ENCODE data around the gene GLA.
A peak's percentile ranks its signal among the peaks of the same experiment; 100 is the strongest.

Gene GLA

DNA sequence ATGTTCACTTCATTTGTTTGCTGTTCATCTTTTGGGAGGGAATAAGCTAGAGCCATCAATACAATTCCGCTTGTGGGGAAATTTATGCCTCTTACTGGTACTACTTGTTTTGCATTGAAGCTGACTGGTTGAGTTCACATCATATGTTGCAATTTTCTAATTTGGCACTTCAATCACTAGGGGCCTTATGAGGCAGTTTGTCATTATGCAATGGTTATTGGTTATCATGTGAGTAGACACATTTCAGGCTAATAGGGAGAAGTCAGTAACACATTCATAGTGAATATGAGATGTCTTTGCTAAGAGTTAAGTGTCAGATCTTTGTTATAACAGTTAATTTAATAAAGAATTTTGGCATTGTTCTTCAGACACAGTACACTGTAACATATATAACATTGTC lies 11.9 kb downstream of the GLA start:
- no peak for DNase-seq

DNA sequence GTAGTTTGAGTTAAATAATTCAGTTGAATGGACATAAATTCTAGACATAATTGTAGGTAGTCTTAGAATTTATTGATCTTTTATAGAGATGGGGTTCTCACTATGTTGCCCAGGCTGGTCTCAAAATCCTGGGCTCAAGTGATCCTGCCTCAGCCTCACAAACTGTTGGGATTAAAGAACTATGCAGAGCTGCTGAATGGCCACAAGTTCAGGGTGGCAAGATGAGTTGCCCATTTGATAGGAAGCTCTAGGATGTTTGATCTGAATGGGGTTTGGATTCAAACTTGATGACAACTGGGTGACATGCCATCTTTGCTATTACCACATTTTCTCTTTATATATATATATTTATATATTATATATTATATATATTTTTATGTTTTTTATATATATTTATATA lies 13.4 kb downstream of the GLA start:
- no peak for DNase-seq

GRCh38 chrX:101393530-101394305 lies 14.0 kb downstream of the GLA start:
- no peak for DNase-seq

DNA sequence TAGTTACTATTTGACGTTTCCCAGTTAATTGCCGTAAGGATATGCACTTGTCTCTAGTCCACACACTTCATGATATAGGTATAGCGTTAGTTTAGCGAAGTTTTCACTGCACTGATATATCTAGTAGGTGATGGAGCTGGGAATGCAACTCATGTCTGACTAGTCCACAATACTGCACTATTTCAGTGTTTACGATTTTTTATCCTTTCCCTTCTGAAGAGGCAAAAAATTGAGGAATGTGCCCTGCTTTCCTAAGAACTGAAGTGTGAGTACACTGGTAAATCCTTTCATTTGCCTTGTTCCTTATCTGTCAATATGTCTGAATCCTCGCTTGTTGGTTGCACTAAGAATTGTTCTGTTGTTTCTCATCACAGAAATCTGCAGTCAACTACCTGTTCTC lies 15.9 kb downstream of the GLA start:
- DNase-seq: no peak

GRCh38 chrX:101390664-101391525 lies 16.8 kb downstream of the GLA start, which contains the start of gene RPL36A:
RPL36A (plus strand) TSS chrX:101391011; CDS start chrX:101391044, 33 bp downstream.
- DNase-seq: peak in 1 of 2 experiments; percentile 27

GRCh38 chrX:101388604-101389003 lies 19.1 kb downstream of the GLA start:
- no peak for DNase-seq

DNA sequence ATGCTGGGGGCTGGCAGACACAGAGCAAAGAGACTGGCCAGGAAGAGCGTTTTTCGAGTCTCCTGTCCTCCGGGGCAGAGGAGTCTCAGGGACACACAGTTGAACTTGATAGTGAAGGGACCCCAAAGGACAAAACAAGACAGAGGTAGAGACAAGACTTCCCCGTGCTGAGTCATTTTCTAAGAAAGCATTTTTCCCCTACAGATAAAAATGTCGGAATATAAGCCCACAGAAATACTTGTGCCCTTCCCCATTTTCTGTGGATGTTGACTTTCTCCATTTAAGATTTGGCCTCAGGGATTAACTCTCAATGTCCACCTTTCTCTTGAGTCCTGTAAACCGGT lies 21.2 kb downstream of the GLA start:
- no peak for DNase-seq

- DNase-seq: no peak
Measured at GRCh38 chrX:101385795-101386541, 21.8 kb downstream of the GLA start, which contains the start of gene BTK. BTK (minus strand) TSS chrX:101386191; CDS start chrX:101375284, 10,907 bp downstream.

GRCh38 chrX:101385026-101385684 lies 22.6 kb downstream of the GLA start:
- DNase-seq: no peak

DNA sequence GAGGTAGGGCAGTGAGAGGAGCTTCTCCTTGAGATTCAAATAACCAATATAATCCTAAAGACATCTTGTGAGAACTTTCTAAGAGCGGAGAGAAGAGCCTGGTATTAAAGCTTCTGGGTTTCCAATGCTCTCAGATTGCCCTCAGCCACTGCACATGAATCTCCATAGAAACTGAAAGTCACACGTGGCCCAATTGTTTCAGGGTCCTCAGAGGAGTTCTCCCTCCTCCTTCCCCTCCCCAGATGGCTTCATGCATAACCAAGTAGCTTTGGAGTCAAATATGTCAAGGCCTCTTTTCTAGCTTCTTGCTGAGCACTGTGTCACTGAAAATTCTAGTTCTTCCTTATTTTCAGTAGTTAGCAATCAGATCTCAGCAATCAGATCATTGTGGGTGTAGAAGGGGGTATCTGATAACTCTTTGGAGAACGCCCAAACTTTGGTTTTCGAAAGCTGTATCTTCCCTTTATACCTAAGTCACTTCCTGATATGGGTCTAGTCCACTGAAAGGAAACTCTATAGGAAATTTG lies 24.0 kb downstream of the GLA start:
- DNase-seq: no peak

DNA sequence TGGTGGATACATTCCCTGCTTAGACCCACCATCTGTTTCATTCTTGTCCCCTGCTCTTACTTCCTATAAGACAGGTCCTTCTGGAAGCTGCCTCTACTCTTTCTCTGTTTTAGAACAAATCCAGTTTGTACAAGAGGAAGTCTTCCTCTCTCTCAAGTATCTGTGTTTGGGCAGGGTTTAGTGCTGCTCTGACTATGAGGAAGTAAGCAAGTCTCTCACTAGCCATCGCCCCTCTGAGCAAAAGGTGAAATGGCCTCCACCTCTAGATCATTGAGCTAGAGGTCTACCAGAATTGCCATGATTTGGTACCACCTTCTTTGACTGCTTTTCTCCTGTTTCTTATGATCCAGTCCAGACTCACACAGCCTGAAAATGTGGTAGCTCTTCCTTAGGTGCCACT lies 30.2 kb downstream of the GLA start:
- no peak for DNase-seq

- no peak for DNase-seq
Measured at GRCh38 chrX:101370888-101371504, 36.7 kb downstream of the GLA start.

DNA sequence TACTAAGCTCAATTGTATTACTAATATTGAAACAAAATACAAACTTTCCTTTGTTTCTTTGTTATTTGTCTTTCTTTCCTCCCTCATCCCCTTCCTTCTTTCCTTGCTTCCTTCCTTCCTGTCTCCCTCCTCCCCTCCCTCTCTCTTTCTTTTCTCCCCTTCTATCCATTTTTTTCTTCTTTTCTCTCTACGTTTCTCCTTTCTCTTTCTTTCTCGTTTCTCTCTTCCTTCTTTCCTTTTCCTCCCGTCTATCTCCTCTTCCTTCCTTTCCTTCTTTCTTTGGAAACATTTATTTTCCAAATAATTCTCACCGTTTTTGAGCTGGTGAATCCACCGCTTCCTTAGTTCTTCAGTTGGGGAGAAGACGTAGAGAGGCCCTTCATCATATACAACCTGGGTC lies 38.0 kb downstream of the GLA start:
- no peak for DNase-seq

- no peak for DNase-seq
Measured at GRCh38 chrX:101368800-101369199, 38.9 kb downstream of the GLA start.

DNA sequence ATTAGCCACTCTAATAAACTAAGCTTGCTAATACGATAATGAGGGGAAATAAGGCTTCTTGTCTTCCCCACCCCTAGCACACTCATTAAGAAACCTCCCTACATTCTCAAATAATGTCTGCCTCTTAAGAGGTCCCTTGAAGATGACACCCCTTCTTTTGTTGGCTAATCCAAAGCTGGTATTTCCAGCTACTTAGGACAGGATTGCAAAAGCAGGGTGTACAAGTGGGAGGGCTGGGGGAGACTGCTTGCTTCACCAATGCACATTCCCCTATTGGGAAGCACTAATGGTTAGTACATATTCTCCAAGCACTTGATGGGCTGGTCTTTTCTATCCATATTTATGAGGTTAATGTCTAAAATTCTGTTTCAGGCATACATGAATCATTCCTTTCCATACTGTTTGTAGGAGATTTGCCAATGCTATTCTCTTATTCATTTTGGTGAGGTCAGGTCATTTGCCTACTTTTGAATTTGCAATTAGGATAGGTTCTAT lies 42.4 kb downstream of the GLA start:
- DNase-seq: no peak

DNA sequence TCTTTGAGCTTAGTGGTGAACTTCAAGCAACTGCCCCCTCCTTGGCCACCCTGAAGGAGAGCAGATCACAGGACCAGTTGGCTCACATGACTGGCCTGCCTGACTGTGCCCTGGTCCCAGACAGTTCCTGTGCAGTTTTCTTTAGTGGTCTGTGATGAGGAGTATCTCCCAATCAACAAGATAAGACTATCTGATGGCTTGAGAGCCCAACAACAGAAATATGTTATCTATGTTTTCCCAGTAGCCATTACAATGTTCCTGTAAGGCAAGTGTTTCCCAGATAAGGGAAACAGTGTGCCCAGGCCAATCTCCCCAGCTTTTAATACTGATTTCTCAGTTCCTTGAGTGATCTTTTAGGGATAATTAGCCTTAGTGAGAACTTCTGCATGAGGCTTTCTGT lies 45.0 kb downstream of the GLA start:
- DNase-seq: no peak

DNA sequence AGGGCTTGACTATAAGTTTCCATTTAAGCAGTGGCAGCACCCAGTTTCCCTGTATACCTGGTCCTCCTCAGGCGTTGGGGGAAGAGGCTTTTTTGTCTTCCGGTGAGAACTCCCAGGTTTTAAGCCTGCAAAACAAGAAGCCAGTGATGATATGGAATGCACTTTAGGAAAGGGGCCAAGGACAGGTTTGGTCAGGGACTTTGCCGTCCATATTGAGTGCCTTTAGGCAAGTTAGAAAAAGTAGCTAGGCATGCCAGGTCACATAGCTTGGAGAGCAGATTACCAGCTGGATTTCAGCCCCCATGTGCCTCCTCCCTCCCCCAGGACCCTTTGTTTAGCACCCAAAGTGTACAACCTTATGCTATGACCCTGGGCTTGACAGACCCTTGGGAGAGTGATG lies 45.6 kb downstream of the GLA start:
- no peak for DNase-seq

- no peak for DNase-seq
Measured at GRCh38 chrX:101360390-101360789, 47.3 kb downstream of the GLA start.

DNA sequence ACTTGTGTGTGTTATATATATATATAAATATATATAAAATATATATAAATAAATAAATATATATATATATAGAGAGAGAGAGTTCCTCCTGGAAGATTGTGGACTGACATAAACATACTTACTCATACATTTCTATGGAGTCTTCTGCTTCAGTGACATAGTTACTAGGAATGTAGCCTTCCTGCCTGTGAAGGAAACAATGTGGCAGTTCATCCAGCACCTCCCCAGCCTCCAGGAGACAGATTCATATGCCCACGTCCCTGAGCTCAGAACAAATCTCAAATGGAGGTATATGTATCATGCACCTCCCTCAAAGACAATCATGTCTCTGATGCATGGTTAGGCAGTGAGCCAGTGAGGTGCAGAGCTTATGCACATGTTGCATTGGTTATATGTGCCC lies 47.8 kb downstream of the GLA start:
- no peak for DNase-seq

- DNase-seq: no peak
Measured at GRCh38 chrX:101357166-101357795, 50.4 kb downstream of the GLA start.

- no peak for DNase-seq
Measured at GRCh38 chrX:101349193-101349562, 58.5 kb downstream of the GLA start.
